HG02588 (cell line): ENCODE results near the gene LEMD2.

Source experiments
- ATAC-seq: cut with Tn5 transposase; IDR thresholded peaks from one replicate; pipeline ENCODE4 v1.9.1; 2021; ENCODE audit warnings: mild to moderate bottlenecking, moderate library complexity; ENCODE audit not compliant: unreplicated experiment

The LEMD2 gene

DNA sequence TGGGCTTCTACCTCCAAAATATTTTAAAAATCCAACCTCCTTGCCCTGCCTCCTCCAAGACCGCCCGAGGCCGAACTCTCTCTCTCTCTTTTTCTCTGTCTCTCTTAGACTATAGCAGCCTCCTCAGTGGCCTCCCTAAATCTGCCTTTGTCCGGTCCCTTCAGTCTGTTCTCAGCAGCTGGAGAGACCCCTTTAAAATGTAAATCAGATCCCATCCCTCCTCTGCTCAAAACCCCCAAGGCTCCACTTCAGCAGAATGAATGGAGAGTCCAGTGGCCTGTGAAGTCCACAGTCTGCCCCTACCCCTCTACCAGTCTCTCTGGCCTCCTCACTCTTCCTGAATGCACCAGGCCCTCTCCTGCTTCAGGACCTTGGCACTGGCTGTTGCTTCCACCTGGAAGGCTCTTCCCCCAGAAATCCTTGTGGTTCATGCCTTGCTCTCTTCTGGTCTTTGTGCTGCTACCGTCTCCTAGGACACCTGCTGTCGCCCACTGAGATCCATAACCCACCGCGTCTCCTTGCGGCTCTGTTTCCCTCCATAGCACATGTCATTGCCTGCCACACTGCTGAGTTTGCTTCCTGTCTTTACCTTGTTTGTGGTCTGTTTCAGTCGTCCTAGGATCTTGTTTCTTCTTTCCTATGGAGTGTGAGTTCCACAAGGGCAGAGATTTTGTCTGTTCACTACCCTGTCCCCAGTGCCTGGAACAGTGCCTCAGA is 8.9 kb upstream of the LEMD2 start:
- no peak for ATAC-seq

DNA sequence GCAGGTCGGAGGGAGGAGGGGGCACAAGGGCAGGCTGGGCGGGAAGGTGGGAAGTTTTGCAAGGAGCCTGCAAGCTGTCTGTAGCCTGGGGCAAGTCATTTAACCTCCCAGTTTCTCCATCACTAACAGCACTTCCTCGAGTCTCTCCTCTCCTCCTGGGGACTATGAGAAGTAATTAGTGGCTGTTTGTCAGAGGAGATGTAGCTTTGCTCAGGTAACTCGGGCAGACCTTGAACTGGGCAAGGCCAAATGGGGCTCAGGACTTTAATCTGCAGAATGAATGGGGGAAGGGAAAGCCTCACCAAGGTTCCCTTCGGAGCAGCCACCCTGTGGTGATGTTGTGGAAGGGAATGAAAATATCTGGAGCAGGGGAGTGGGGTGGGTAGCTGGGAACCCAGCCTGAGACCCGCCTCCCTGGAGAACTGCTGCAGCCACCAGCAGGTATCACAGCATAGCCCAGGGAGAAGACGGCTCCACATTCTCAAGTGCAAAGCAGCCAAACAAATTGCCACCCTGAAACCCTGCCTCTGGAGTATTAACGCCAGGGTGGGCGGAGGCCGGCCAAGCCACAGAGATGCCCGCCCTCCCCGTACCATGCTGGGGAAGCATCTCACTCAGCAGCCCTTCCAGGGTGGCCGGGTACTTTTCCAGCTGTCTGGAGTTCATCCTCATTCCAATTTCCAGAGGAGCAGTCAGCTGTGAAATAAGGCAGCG is 6.1 kb upstream of the LEMD2 start:
- ATAC-seq: no peak

GRCh38 chr6:33792981-33793380 is 4.1 kb upstream of the LEMD2 start:
- ATAC-seq: no peak

DNA sequence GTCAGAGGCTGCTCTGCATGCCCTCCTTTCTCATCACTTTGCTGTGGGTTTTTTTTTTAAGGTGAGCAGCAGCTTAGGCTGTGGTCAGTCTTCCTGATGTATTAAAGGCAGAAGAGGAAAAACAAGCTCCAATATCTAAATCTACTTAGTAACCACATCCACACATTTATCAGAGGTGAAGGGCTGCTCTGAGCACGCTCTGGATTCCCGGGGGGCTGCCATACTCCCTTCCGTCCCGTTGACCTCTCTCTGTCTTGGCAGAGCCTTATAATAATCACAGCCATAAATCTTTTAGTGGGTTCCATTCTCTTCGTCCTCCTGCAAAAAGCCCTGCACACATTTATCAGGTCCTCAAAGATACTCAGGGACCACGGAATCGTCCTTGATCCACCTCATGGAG is 2.7 kb upstream of the LEMD2 start:
- no peak for ATAC-seq

GRCh38 chr6:33790910-33791309 is 2.0 kb upstream of the LEMD2 start:
- ATAC-seq: no peak

DNA sequence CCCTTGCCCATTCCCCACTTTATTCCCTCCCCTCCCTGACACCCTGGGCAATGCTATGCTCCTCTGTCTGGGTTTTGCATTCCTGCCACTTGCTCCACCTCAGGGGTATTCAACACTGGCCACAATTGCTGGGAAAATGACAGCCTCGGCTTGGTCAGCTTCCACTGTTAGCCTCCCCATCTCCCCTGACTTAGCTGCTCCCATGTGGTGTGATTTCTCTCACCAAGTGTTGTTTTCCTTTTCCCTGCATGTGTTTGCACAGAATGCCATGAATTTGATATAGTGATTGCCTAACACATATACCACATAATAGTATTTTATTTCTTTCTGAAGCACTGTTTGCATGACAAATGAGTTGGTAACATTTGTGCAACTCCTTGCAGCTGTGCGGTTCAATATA is 1.4 kb upstream of the LEMD2 start:
- ATAC-seq: no peak

DNA sequence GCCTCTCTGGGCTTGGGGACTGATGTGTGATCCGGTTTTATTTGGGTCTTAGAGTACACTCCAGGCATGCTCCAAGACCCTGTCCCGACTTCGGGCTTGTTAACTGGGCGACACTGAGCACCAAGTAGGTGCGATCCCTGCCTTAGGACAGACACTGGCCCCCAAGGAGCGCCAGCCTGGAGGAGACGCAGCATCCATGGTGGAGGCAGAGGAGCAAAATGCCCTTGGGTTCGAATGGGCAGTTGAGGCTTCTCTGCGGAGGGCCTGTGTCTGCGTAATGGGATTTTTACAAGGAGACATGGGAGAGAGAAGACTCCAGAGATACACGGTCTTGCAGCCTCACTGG is 593 bp upstream of the LEMD2 start:
- ATAC-seq: no peak

GRCh38 chr6:33787954-33788693 is 806 bp downstream of the LEMD2 start:
- ATAC-seq: peak; percentile 55

DNA sequence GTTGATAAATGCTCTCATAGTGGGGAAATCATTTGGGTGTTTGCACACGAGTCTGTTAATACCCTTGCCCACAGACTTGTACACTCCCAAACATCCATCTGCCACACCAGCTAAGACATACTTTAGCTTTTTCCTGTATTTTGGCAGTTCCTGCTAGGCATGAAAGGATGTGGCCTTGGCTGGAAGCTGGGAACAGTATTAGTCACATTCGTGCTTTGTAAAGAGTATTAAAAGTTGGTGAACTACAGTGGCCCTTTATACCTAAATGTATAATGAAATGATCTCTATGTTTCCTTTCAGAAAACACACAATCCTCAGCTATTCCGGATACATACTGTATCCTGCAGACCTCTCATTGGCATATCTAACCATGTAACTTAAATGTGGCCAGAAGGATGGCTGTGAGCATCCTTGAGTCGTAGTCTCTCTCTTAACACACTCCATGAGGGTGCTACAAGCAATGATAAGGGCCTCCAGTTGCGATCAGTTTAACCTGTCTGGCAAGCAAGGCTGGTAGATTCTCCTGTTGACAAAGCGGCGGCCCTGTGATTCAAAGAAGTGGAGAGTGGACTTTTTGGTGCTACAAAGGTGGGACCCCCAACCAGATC is 1.5 kb downstream of the LEMD2 start:
- no peak for ATAC-seq

- no peak for ATAC-seq
These were observed 2.2 kb downstream of the LEMD2 start for GRCh38 chr6:33786736-33787135.

GRCh38 chr6:33785778-33786177 is 3.2 kb downstream of the LEMD2 start:
- no peak for ATAC-seq

DNA sequence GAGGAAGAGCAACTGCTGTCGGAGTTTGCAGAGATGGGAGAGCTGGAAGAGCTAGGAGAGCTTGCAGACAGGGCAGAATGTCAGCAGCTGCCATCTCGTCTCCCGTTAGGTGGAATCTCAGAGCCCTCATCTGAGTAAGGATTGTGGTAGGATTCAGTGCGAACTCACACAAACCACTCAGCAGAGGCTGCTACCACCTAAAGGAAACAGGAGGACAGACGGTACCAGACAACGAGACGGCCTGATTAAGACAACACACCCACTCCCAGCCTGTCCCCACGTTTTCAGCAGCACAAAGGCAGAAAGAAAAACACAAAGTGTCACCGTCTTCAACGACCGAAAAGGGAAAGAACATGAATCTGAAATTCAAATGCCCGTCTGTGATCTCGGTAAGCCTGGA is 4.1 kb downstream of the LEMD2 start:
- no peak for ATAC-seq

DNA sequence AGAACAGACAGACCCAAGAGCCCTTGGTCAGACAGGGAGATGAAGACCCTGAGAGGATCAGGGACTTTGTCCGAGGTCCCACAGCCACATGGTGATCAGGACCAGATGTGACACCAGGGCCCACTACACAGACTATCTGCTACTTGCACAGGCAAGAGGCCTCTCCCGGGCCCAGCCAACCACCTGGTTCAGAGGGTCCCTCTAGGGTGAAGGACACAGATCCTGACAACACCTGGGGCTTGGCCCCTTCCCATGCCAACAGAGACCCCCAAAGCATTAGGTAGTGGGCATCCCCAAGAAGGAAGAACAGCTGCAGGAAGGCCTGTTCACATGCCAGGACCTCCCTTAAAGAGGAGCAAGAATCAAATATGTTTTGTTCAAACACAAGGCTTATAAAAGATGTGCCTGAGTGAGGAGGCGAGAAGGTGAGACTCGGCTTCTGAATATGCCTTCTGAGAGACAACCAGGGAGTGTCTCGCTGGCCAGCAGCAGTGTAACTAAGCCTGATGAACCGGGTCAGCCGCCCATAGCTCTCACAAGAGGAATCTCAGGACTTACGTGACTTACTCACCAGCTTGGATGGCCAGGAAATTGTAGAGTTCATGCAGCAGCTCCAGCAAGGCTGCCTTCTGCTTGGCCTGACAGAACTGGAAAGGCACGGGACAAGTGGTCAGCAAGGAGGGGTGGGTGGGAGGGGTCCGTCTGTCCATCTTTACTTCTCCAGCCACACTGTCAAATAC is 5.0 kb downstream of the LEMD2 start:
- no peak for ATAC-seq

DNA sequence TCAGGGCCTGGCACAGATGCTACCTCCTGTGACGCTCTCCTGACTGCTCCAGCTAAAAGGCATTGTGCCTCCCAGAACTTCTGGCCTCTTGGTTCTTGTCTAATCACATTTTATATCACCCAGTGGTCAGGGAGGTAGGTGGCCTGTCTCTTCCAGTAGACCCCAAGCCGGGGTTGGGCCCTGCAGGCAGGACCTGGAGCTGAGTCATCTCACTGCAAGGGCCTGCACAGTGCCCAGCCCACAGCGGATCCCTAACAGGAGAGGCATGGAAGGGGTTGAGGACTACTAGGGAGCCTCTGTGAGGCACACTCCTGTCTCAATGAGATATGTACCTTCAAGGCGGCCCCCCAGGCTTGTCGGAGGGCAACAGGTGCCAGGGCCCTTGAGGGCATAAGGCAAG is 6.4 kb downstream of the LEMD2 start:
- ATAC-seq: no peak

DNA sequence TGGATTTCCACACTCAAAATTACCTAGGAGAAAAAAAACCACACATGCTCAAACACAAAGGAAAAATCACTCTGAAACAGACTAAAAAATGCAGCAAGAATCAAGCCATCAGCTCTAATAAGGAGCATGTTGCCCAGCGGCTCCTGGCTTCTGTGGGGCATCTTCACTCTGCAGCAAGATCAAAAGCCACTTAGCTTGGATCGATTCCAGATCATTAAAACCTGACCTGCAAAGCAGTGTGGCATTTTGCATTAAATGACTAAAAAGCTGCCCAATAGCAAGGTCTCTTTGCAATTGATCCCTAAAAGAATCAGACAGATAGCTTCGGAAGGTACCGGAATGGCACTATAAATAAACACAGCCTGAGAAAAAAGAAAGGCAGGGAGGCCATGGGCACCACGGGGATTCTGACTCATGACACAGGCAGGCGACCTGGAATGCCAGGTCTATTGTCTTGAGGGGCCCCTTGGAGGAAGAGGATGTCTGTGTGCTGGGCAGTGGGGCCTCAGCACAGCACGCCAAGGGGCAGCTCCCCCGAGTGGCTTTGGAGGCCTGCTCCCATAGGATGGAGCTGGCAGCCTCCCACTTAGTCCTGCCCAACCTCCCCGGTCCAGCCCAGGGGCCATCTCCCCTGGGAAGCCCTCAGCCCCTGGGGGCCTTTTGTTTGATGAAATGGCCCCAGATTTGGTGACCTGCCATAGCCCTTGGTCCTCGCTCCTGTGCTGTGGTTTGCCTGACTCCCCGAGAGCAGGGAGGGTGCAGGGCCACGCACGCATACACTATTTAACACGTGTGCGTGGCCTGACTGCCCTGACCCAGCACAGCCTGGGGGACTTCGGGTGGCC is 7.6 kb downstream of the LEMD2 start:
- ATAC-seq: no peak

- no peak for ATAC-seq
These were observed 9.0 kb downstream of the LEMD2 start for GRCh38 chr6:33779895-33780294.

DNA sequence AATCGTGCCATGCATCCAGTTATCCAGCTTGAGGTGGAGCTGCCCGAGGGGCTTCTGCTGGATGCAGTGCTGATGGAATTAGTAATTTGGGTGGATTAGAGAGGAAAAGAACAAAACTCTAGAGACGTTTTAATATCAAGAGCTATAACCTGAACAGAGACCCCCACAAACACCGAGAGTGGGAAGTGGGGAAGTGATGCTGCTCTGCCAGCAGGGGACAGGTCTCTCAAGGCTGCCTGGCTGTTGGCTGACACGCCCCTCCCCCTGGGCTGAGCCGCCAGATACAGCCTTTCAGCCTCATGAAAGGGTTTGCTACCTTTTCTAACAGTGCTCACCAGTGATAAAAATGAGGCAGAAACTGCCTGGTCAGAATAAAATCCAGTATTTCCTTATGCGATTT is 9.6 kb downstream of the LEMD2 start:
- no peak for ATAC-seq

- no peak for ATAC-seq
These were observed 10.3 kb downstream of the LEMD2 start for GRCh38 chr6:33778444-33779121.
